Activated effector memory CD4-positive, alpha-beta T cell treated with Interleukin-2 at 50 U/mL for 16 hours (primary cell): Measurements from ENCODE around the gene MPPE1.
A peak's percentile ranks its signal among the peaks of the same experiment; 100 is the strongest.

Experiments used
- DNase-seq: peaks from one replicate; pipeline ENCODE4 v3.0.0-alpha.2; 2020

The MPPE1 gene

GRCh38 chr18:11851146-11851805, 56.8 kb downstream of the MPPE1 start, which contains the start of gene CHMP1B:
Gene CHMP1B, plus strand, starts transcription at chr18:11851413. Its CDS starts 99 bp downstream, at chr18:11851512.
- DNase-seq = peak; percentile 96

- DNase-seq = no peak
These were observed 57.3 kb downstream of the MPPE1 start for GRCh38 chr18:11850821-11851145.

GRCh38 chr18:11849841-11850634, 58.1 kb downstream of the MPPE1 start:
- DNase-seq = peak; percentile 41

GRCh38 chr18:11849279-11849678, 58.8 kb downstream of the MPPE1 start:
- no peak for DNase-seq

GRCh38 chr18:11847811-11848210, 60.3 kb downstream of the MPPE1 start:
- no peak for DNase-seq

- DNase-seq = no peak
These were observed 62.5 kb downstream of the MPPE1 start for GRCh38 chr18:11845654-11846053.

GRCh38 chr18:11844436-11844835, 63.7 kb downstream of the MPPE1 start:
- no peak for DNase-seq

GRCh38 chr18:11842562-11842961, 65.6 kb downstream of the MPPE1 start:
- no peak for DNase-seq

- DNase-seq = no peak
These were observed 67.6 kb downstream of the MPPE1 start for GRCh38 chr18:11840493-11840892.

- no peak for DNase-seq
These were observed 68.6 kb downstream of the MPPE1 start for GRCh38 chr18:11839556-11839955.

- no peak for DNase-seq
These were observed 73.3 kb downstream of the MPPE1 start for GRCh38 chr18:11834772-11835171.
